Osteocyte (in vitro differentiated cells): ENCODE data around the gene PSD4. TPM values are rescaled to one million over a fixed set of nuclear protein-coding genes. Genes with fewer than 3 reads are reported as not detected.

Experiments used
- DNase-seq: peaks from one replicate; pipeline ENCODE4 v3.0.0; 2021; ENCODE audit warnings: mixed read lengths; ENCODE audit not compliant: unreplicated experiment; ENCODE audit errors: extremely low spot score
- H3K27ac Mint-ChIP-seq: one replicate; pipeline ENCODE4 v1.8.0; 2021; ENCODE audit warnings: mild to moderate bottlenecking, mixed read lengths; ENCODE audit not compliant: unreplicated experiment
- H3K27me3 Mint-ChIP-seq: one replicate; pipeline ENCODE4 v1.8.0; 2021; ENCODE audit warnings: mixed read lengths; ENCODE audit not compliant: unreplicated experiment
- H3K36me3 Mint-ChIP-seq: one replicate; pipeline ENCODE4 v1.8.0; 2021; ENCODE audit warnings: mixed read lengths; ENCODE audit not compliant: unreplicated experiment
- H3K4me1 Mint-ChIP-seq: one replicate; pipeline ENCODE4 v1.8.0; 2021; ENCODE audit warnings: mixed read lengths; ENCODE audit not compliant: unreplicated experiment
- H3K4me3 Mint-ChIP-seq: one replicate; pipeline ENCODE4 v1.8.0; 2021; ENCODE audit warnings: mild to moderate bottlenecking, moderate library complexity, mixed read lengths; ENCODE audit not compliant: unreplicated experiment
- H3K9me3 Mint-ChIP-seq: one replicate; pipeline ENCODE4 v1.8.0; 2021; ENCODE audit warnings: mixed read lengths; ENCODE audit not compliant: unreplicated experiment
- CTCF ChIP-seq: fragments of 200-600 bp; sonication (generic); IDR thresholded peaks from 2 replicates; pipeline ENCODE4 v1.5.0; 2021; ENCODE audit warnings: antibody characterized with exemption, mild to moderate bottlenecking, moderate library complexity
- total RNA-seq: library from RNA; stranded (reverse); gene quantifications from 2 replicates; pipeline ENCODE4 v1.2.1, GENCODE V29; 2021

PSD4 gene
- total RNA-seq, 1 donor from 2014 or later = 8.9 TPM

DNA sequence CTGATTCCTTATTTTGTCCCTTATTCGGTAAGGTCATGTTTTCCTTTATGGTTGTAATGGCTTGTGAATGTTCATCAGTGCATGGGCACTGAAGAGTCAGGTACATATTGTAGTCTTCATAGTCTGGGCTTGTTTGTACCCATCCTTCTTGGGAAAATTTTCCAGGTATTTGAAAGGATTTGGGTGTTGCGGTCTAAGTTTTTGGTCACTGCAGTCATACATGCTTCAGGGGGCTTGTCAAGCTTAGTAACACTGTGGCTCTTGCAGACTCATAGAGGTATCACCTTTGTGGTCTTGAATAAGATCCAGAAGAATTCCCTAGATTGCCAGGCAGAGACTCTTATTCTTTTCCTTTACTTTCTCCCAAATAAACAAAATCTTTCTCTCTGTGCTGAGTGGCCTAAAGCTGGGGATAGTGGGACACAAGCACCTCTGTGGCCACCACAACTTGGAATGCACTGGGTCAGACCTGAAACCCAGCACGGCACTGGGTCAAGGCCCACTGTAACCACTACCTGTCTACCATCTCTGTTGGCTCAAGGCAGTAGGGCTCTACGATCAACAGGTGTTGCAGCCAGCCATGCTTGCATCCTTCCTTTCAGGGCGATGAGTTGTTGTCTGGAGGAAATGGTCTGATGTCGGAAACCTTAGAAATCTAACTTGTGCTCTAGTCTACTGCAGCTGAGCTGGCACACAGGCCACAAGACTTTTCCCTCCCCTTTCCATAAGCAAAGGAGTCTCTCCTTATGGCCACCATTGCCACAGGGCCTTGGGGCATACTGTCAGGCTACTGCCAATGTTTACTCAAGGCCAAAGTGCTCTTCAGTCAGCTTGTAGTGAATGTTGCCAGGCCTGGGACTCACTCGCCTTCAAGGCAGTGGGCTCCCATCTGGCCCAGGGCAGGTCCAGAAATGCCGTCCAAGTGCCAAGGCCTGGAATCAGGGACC lies 24.9 kb upstream of the PSD4 start:
- Mint-ChIP-seq H3K27ac (no peak overlapping the region), H3K9me3 (peaks cover 16% of the 10 kb centered on the region), H3K36me3 (no peaks in the 10 kb centered on the region), H3K4me1 (no peaks in the 10 kb centered on the region), H3K27me3 (peaks cover 60% of the 10 kb centered on the region), H3K4me3 (no peak overlapping the region)
- no peak for TF ChIP-seq CTCF
- DNase-seq = peak; percentile 36

DNA sequence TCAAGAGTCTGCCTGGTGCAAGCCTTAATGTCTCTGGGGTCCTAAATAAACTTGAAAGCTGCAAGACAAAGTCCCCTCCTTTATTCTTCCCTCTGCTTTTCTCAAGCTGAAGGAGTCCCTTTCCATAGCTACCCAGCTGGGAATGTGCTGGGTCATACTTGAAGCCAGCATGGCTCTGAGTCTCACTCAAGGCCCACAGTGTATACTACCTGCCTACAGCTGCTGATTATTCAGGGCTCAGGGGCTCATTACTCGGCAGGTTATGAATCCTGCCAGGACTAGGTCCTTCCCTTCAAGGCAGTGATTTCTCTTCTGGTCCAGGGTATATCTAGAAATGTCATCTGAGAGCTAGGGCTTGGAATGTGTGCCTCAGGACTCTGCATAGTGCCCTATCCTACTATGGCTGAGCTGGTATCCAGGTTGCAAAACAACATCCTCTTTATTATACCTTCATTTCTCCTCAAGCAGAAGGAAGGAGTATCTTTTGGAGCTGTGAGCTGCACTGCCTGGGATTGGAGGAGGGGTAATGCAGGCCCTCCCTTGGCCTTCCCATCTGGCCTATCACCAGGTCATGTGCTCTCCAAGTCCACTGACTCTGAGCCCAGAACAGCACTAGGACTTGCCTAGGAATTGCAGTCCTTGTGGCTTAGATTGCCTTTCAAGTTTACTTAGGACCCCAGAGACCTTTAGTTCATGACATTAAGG lies 24.1 kb upstream of the PSD4 start:
- Mint-ChIP-seq H3K27me3 (peaks cover 58% of the 10 kb centered on the region), H3K4me3 (no peak overlapping the region), H3K36me3 (no peaks in the 10 kb centered on the region), H3K4me1 (no peaks in the 10 kb centered on the region), H3K9me3 (peaks cover 9% of the 10 kb centered on the region), H3K27ac (no peak overlapping the region)
- TF ChIP-seq CTCF = no peak
- DNase-seq = no peak

GRCh38 chr2:113150258-113150601 lies 23.5 kb upstream of the PSD4 start:
- peak; percentile 8 for DNase-seq
- Mint-ChIP-seq H3K27ac (no peak overlapping the region), H3K27me3 (peaks cover 58% of the 10 kb centered on the region), H3K36me3 (no peaks in the 10 kb centered on the region), H3K4me1 (no peaks in the 10 kb centered on the region), H3K9me3 (peaks cover 4% of the 10 kb centered on the region), H3K4me3 (no peak overlapping the region)
- TF ChIP-seq CTCF = no peak

GRCh38 chr2:113155331-113155730 lies 18.4 kb upstream of the PSD4 start:
- Mint-ChIP-seq H3K4me3 (no peak overlapping the region), H3K9me3 (no peaks in the 10 kb centered on the region), H3K27ac (no peak overlapping the region), H3K36me3 (no peaks in the 10 kb centered on the region), H3K4me1 (peaks cover 15% of the 10 kb centered on the region), H3K27me3 (peaks cover 33% of the 10 kb centered on the region)
- no peak for TF ChIP-seq CTCF
- no peak for DNase-seq
